OCI-LY1 (cell line): ENCODE measurements around the gene HTR5A.

Experiments
- H2AFZ ChIP-seq: fragments of 200-600 bp; sonication (generic), shearing (Covaris generic); 2 replicates; pipeline ENCODE4 v1.6.0; 2014; ENCODE audit warnings: antibody characterized with exemption, mild to moderate bottlenecking, low read length
- H3F3A ChIP-seq: fragments of 200-600 bp; sonication (generic), shearing (Covaris generic); 2 replicates; pipeline ENCODE4 v1.6.0; 2014; ENCODE audit warnings: mild to moderate bottlenecking, antibody characterized with exemption, low read length, moderate library complexity; ENCODE audit not compliant: insufficient read depth
- H3K27ac ChIP-seq: fragments of 200-600 bp; sonication (generic); 2 replicates; pipeline ENCODE4 v1.5.1; 2014; ENCODE audit warnings: low read length, mixed run types, mild to moderate bottlenecking, low read depth; ENCODE audit not compliant: poor library complexity, severe bottlenecking
- H3K27me3 ChIP-seq: fragments of 200-600 bp; sonication (generic); 2 replicates; pipeline ENCODE4 v1.6.0; 2014; ENCODE audit warnings: antibody characterized with exemption, mild to moderate bottlenecking, low read length, moderate library complexity; ENCODE audit not compliant: insufficient read depth
- H3K36me3 ChIP-seq: fragments of 200-600 bp; sonication (generic); 2 replicates; pipeline ENCODE4 v1.6.1; 2014; ENCODE audit warnings: mild to moderate bottlenecking, antibody characterized with exemption, low read length, moderate library complexity, mixed read lengths; ENCODE audit not compliant: insufficient read depth
- H3K4me1 ChIP-seq: fragments of 200-600 bp; sonication (generic); 2 replicates; pipeline ENCODE4 v1.5.1; 2014; ENCODE audit warnings: mild to moderate bottlenecking, low read length, moderate library complexity; ENCODE audit not compliant: insufficient read depth, severe bottlenecking
- H3K4me2 ChIP-seq: fragments of 200-600 bp; sonication (generic), shearing (Covaris generic); 2 replicates; pipeline ENCODE4 v1.6.1; 2014; ENCODE audit warnings: low read length
- H3K4me3 ChIP-seq: fragments of 200-600 bp; sonication (generic); 2 replicates; pipeline ENCODE4 v1.5.1; 2014; ENCODE audit warnings: low read length, low read depth, mild to moderate bottlenecking, mixed read lengths; ENCODE audit not compliant: poor library complexity, severe bottlenecking
- H3K79me2 ChIP-seq: fragments of 200-600 bp; shearing (Covaris generic); 2 replicates; pipeline ENCODE4 v1.6.1; 2016; ENCODE audit warnings: mixed run types, low read length, mixed read lengths; ENCODE audit not compliant: insufficient read depth
- H3K9ac ChIP-seq: fragments of 200-600 bp; sonication (generic), shearing (Covaris generic); 2 replicates; pipeline ENCODE4 v1.6.1; 2014; ENCODE audit warnings: mild to moderate bottlenecking, low read length, mixed read lengths
- H3K9me2 ChIP-seq: fragments of 200-600 bp; sonication (generic), shearing (Covaris generic); 2 replicates; pipeline ENCODE4 v1.6.1; 2014; ENCODE audit warnings: low read depth, mild to moderate bottlenecking, low read length, mixed read lengths
- H3K9me3 ChIP-seq: fragments of 200-600 bp; shearing (Covaris generic); 2 replicates; pipeline ENCODE4 v1.6.1; 2014; ENCODE audit warnings: low read length, mixed read lengths
- H4K20me1 ChIP-seq: fragments of 200-600 bp; sonication (generic), shearing (Covaris generic); 2 replicates; pipeline ENCODE4 v1.6.0; 2016; ENCODE audit warnings: mild to moderate bottlenecking, low read length; ENCODE audit not compliant: insufficient read depth
- CTCF ChIP-seq: fragments of 200-600 bp; sonication (generic), shearing (Covaris generic); IDR thresholded peaks from 2 replicates; pipeline ENCODE4 v1.5.1; 2017; ENCODE audit warnings: mild to moderate bottlenecking, antibody characterized with exemption, low read length, moderate library complexity, mixed read lengths
- EZH2 ChIP-seq: fragments of 200-600 bp; sonication (generic), shearing (Covaris generic); IDR thresholded peaks from 2 replicates; pipeline ENCODE4 v1.8.0; 2017; ENCODE audit warnings: borderline replicate concordance, mixed run types, mild to moderate bottlenecking, antibody characterized with exemption, low read length, moderate library complexity, mixed read lengths

HTR5A gene

GRCh38 chr7:155132431-155132830 is 62.3 kb downstream of the HTR5A start:
- no peaks in the 10 kb centered on the region for H3K79me2 ChIP-seq
- no peak overlapping the region for H3K27ac ChIP-seq
- TF ChIP-seq EZH2 (no peak), CTCF (no peak)
- no peaks in the 10 kb centered on the region for H3K27me3 ChIP-seq
- no peak overlapping the region for H2AFZ ChIP-seq
- H4K20me1 ChIP-seq, result no peaks in the 10 kb centered on the region
- H3K4me2 ChIP-seq, result no peak overlapping the region
- H3K9me3 ChIP-seq, result no peaks in the 10 kb centered on the region
- no peaks in the 10 kb centered on the region for H3K36me3 ChIP-seq
- H3F3A ChIP-seq, result no peaks in the 10 kb centered on the region
- no peak overlapping the region for H3K4me3 ChIP-seq
- no peaks in the 10 kb centered on the region for H3K4me1 ChIP-seq
- H3K9me2 ChIP-seq, result no peaks in the 10 kb centered on the region
- no peak overlapping the region for H3K9ac ChIP-seq

GRCh38 chr7:155136619-155137243 is 66.6 kb downstream of the HTR5A start:
- Histone ChIP-seq H3K9me2 (no peaks in the 10 kb centered on the region), H4K20me1 (no peaks in the 10 kb centered on the region), H2AFZ (no peak overlapping the region), H3K4me2 (no peak overlapping the region), H3F3A (no peaks in the 10 kb centered on the region), H3K4me3 (no peak overlapping the region), H3K9me3 (no peaks in the 10 kb centered on the region), H3K9ac (no peak overlapping the region), H3K27ac (no peak overlapping the region), H3K27me3 (no peaks in the 10 kb centered on the region), H3K36me3 (no peaks in the 10 kb centered on the region), H3K79me2 (no peaks in the 10 kb centered on the region), H3K4me1 (no peaks in the 10 kb centered on the region)
- TF ChIP-seq CTCF (no peak), EZH2 (no peak)
